Activated T-cell treated with anti-CD3 and anti-CD28 coated beads, Interleukin-2, amount 50 U/mL, for 72 hours (primary cell): ENCODE data around the gene OTOA. TPM values are rescaled to one million over a fixed set of nuclear protein-coding genes. Genes with fewer than 3 reads are reported as not detected.
"Not testable (repeated sequence)": the region's sequence is repeated elsewhere in the genome, so short reads cannot be mapped to it uniquely, and the experiment has no call there.

ENCODE experiments used
- ATAC-seq, 2 donors: fragments of 150-1000 bp; cut with Tn5 transposase; replicated peaks in 1 of 2; 2 replicates each; pipeline ENCODE4 v1.10.0; 2021; ENCODE audit warnings: moderate library complexity in 2 of 2, mild to moderate bottlenecking in 1 of 2
- DNase-seq, 2 donors: peaks; one replicate each; pipeline ENCODE4 v3.0.0; 2021 to 2022; ENCODE audit warnings: mixed read lengths in 1 of 2
- H3K27ac Mint-ChIP-seq: one replicate; pipeline ENCODE4 v1.8.0; 2022; ENCODE audit warnings: mild to moderate bottlenecking, moderate library complexity, mixed read lengths
- H3K27me3 Mint-ChIP-seq: one replicate; pipeline ENCODE4 v1.8.0; 2022; ENCODE audit warnings: low read depth, mixed read lengths
- H3K36me3 Mint-ChIP-seq, 2 donors: one replicate each; pipeline ENCODE4 v1.8.0; 2022; ENCODE audit warnings: mixed read lengths in 2 of 2, mild to moderate bottlenecking in 1 of 2; ENCODE audit not compliant: insufficient read depth in 2 of 2
- H3K4me1 Mint-ChIP-seq: one replicate; pipeline ENCODE4 v1.8.0; 2022; ENCODE audit warnings: low read depth, mixed read lengths
- H3K4me3 Mint-ChIP-seq, 2 donors: one replicate each; pipeline ENCODE4 v1.8.0; 2022; ENCODE audit warnings: mild to moderate bottlenecking in 2 of 2, mixed read lengths in 2 of 2, moderate library complexity in 2 of 2
- H3K9me3 Mint-ChIP-seq, 2 donors: one replicate each; pipeline ENCODE4 v1.8.0; 2022; ENCODE audit warnings: mixed read lengths in 2 of 2
- total RNA-seq, 2 donors: library from RNA; stranded (reverse); gene quantifications; one replicate each; pipeline ENCODE4 v1.2.3, GENCODE V29; 2022

OTOA gene
- total RNA-seq, 2 donors from 2014 or later: 0.43 to 0.58 TPM

DNA sequence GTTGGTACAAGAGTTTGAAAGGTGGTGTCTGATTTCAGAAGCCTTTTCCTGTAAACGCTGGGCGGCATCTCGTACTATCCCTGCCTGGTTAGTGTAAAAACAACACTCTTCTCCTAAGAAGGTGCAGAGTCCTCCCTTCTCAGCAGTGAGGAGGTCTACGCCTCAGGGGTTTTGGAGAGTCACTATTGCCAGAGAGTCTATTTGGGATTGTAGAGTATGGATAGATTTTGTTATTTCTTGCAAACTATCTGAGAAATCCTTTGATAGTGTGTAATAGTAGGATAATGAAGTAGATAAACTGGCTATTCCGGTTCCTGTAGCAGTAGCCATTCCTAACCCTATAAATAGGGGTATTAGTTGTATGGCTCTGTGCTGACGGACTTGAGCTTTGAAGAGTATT lies 32.9 kb upstream of the OTOA start:
- not testable (repeated sequence) for DNase-seq, H3K27me3 Mint-ChIP-seq, H3K4me3 Mint-ChIP-seq, ATAC-seq, H3K27ac Mint-ChIP-seq, H3K9me3 Mint-ChIP-seq
- peaks cover 25% of the 10 kb centered on the region for H3K4me1 Mint-ChIP-seq
- peaks cover 11 to 27% of the 10 kb centered on the region in 2 donors for H3K36me3 Mint-ChIP-seq

DNA sequence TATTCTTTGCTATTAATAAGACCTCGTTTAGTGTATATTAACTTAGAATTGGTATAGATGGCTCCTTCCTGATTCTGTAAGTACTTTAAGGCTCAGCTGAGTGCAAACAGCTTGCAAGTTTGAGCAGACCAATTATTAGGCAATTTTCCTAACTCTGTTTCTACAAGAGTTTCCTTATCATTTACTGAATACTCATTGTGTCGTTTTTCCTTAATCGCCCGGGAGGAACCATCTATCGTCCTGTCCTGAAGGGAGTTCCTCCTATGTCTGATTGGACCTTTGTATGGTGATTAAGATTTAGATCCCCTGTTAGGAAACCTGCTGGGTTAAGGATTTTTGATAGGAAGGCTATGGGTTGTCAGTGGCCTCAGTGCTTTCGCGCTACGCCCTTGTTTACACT lies 32.4 kb upstream of the OTOA start:
- H3K4me1 Mint-ChIP-seq: peaks cover 20% of the 10 kb centered on the region
- DNase-seq, H3K4me3 Mint-ChIP-seq, H3K27ac Mint-ChIP-seq, H3K9me3 Mint-ChIP-seq, ATAC-seq, H3K27me3 Mint-ChIP-seq: not testable (repeated sequence)
- peaks cover 11 to 22% of the 10 kb centered on the region in 2 donors for H3K36me3 Mint-ChIP-seq

DNA sequence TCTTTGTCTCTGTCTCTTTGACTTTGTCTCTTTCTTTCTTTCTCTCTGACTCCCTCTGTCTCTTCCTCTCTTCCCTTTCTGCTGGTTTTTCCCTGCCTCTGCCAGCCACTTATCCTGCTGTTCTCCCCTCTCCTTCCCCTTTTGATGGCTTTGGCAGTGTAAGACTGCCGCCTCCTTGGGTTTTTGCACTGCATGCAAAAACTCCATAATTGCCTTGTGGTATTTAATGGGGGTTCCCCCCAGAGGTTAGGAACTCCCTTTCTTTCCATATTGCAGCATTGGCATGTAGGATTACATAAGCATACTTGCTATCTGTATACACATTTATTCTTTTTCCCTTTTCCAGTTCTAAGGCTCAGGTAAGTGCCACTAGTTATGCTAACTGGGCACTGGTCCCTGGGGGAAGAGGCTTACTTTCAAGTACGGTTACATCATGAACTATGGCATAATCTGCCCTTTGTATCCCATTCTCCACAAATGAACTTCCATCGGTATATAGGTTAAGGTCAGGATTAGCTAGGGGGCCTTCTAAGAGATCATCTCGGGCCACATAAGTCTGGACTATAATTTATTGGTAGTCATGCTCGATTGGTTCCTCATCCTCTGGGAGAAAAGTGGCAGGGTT lies 31.7 kb upstream of the OTOA start:
- H3K36me3 Mint-ChIP-seq: peaks cover 9 to 17% of the 10 kb centered on the region in 2 donors
- peaks cover 13% of the 10 kb centered on the region for H3K4me1 Mint-ChIP-seq
- DNase-seq: not testable (repeated sequence)

DNA sequence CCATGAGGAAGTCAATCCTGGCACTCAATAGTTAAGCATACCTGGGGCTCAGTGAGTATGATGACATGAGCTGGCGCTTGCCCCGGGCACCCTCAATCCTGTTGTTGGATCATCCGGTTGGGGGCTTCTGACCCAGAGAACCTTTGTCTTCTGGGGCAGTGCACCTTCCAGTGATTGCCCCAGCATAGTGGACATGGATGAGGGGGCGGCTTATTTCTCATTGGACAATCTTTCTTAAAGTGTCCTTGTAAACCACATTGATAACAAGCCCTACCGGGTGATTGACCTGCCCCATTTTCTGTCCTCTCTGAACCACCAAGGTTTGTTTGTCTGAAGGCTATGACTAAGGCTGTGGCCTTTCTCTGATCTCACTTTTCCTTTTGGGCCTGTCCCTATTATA lies 29.6 kb upstream of the OTOA start:
- Mint-ChIP-seq H3K36me3 (peaks cover 4 to 5% of the 10 kb centered on the region in 2 donors), H3K4me3 (no peak overlapping the region), H3K4me1 (peaks cover 30% of the 10 kb centered on the region), H3K9me3 (no peaks in the 10 kb centered on the region), H3K27me3 (no peaks in the 10 kb centered on the region), H3K27ac (no peak overlapping the region)
- DNase-seq (no peak), ATAC-seq (no peak)

More for the DNA sequence above, 31.7 kb upstream of the OTOA start:
- H3K27me3 Mint-ChIP-seq, H3K4me3 Mint-ChIP-seq, ATAC-seq, H3K9me3 Mint-ChIP-seq, H3K27ac Mint-ChIP-seq: not testable (repeated sequence)

DNA sequence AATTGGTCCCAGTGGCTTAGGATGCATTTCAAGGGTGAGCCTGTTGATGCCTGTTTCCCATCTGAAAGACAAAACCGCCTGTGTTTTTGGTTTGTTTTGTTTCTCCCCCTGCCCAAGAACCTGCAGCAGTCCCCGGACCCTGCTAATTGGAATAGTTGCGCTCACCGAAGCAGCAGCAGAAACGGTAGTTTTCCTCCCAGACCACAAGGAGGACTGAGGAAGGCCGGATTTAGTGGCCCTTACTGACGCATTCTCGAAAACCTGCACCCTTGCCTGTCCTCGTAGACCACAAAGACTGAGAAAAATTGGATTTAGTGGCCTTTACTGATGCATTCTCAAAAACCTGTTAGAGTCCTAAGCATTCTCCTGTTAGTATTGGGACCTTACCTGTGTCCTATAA lies 28.1 kb upstream of the OTOA start:
- H3K36me3 Mint-ChIP-seq, H3K9me3 Mint-ChIP-seq, DNase-seq, H3K27ac Mint-ChIP-seq, H3K4me3 Mint-ChIP-seq, ATAC-seq, H3K27me3 Mint-ChIP-seq: not testable (repeated sequence)
- H3K4me1 Mint-ChIP-seq: peaks cover 34% of the 10 kb centered on the region

DNA sequence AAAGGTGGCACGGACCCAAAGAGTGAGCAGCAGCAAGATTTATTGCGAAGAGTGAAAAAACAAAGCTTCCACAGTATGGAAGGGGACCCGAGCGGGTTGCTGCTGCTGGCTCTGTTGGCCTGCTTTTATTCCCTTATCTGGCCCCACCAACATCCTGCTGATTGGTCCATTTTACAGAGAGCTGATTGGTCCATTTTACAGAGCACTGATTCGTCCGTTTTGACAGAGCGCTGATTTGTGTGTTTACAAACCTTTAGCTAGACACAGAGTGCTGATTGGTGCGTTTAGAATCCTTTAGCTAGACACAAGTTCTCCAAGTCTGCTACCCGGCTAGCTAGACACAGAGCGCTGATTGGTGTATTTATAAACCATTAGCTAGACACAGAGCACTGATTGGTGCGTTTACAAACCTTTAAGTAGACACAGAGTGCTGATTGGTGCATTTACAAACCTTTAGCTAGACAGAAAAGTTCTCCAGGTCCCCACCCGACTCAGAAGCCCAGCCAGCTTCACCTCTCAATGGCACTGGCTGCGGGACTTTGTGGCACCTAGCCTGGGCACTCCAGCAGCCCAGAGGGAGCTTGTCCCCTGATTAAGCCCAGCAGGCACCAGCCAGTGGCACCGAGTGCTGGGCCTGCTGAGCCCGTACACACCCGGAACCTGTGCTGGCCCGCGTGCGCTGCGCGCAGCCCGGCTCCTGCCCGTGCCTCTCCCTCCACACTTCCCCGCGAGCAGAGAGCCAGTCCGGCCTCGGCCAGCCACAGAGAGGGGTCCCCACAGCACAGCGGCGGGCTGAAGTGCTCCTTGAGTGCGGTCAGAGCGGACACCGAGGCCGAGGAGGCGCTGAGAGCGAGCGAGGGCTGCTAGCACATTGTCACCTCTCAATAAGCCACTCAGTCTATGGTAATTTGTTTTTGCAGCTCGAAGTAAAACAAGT lies 26.5 kb upstream of the OTOA start:
- no peaks in the 10 kb centered on the region for H3K9me3 Mint-ChIP-seq
- no peak overlapping the region for H3K27ac Mint-ChIP-seq
- no peak for ATAC-seq
- H3K27me3 Mint-ChIP-seq: no peaks in the 10 kb centered on the region
- DNase-seq: no peak
- no peak overlapping the region for H3K4me3 Mint-ChIP-seq
- H3K4me1 Mint-ChIP-seq: peaks cover 27% of the 10 kb centered on the region
- no peaks in the 10 kb centered on the region for H3K36me3 Mint-ChIP-seq

DNA sequence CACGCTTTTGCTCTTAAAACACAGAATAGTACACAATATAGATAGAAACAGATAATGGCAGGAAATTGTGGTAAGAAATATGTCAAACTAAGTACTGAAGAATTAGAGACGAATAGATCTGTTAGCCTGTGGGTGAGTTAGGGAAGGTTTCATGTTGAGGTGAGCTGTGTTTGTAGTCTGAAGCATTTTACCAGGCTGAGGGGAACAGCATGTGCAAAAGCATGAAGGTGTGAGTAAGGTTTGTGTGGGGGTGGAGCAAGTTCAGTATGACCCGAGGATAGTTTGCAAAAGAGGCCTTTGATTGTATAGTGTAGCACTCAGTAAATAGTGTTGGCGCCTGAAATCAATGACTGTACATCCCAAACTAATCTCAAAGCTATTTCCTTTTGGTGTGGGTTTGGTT lies 25.2 kb upstream of the OTOA start:
- no peaks in the 10 kb centered on the region for H3K27me3 Mint-ChIP-seq
- ATAC-seq: peak; percentile 88 to 91
- H3K36me3 Mint-ChIP-seq: no peaks in the 10 kb centered on the region
- no peaks in the 10 kb centered on the region for H3K9me3 Mint-ChIP-seq
- peak overlapping the region; percentile 10 for H3K27ac Mint-ChIP-seq
- peak overlapping the region in 1 of 2 donors; percentile 3 for H3K4me3 Mint-ChIP-seq
- H3K4me1 Mint-ChIP-seq: peaks cover 25% of the 10 kb centered on the region
- peak; percentile 27 to 32 for DNase-seq

DNA sequence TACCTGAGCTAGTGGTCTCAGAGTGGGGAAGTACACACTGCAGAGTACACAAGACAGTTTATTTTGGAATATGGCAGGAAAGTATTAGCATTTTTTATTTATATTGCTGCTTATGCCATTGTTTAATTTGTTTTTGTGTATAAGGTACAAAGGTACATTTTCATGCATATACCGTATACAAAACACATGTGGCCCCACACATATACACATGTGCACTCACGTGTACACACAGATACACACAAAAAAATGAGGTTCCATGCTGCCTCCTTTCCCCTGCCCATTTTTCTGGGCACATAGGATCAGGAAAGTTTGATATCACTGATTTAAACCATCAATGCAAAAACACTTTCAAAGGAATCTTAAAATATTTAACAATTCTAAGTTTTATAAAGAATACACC lies 24.3 kb upstream of the OTOA start:
- no peaks in the 10 kb centered on the region for H3K36me3 Mint-ChIP-seq
- ATAC-seq: no peak

DNA sequence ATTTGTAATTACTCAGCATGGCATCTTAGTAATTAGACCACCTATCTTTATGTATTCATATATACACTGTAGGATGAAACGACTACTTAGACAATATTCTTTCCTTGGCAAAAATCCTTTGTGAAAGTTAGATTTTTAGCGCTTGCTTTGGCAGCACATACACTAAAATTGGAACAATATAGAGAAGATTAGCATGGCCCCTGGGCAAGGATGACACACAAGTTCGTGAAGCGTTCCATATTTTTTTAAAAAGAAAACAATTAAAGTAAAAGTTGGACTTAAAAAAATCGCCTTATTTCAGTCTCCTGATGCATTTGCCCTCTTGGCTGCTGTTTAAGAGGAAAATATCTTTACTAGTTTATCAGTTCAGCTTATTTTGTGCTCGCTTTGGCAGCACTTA lies 21.9 kb upstream of the OTOA start:
- Mint-ChIP-seq H3K9me3 (no peaks in the 10 kb centered on the region), H3K4me3 (no peak overlapping the region), H3K4me1 (peaks cover 56% of the 10 kb centered on the region), H3K27ac (no peak overlapping the region), H3K36me3 (no peaks in the 10 kb centered on the region), H3K27me3 (no peaks in the 10 kb centered on the region)
- no peak for DNase-seq
- ATAC-seq: no peak

More for the DNA sequence above, 24.3 kb upstream of the OTOA start:
- no peak overlapping the region for H3K4me3 Mint-ChIP-seq
- no peaks in the 10 kb centered on the region for H3K9me3 Mint-ChIP-seq
- H3K27ac Mint-ChIP-seq: no peak overlapping the region
- DNase-seq: no peak
- no peaks in the 10 kb centered on the region for H3K27me3 Mint-ChIP-seq
- peaks cover 32% of the 10 kb centered on the region for H3K4me1 Mint-ChIP-seq

DNA sequence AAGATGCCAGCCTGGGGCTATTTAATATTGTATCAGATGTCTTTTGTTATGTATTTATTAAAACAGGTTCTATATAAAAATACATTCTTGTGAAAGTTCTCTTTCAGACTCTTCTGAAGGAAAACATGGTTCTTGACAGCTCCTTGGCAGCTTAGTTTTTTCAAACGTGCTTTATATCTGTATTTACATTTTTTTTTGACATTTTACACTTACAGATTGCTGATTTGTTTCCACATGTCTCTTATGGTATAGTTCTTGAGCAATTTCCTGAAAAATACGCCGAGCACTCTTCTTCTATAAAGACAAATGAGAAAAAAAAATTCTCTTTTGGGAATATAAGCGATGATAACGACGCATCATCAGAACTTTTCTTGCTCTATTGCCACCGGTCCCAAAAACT lies 20.9 kb upstream of the OTOA start:
- Mint-ChIP-seq H3K36me3 (peaks cover 2% of the 10 kb centered on the region in 2 donors), H3K4me3 (no peak overlapping the region), H3K27me3 (no peaks in the 10 kb centered on the region), H3K4me1 (peaks cover 62% of the 10 kb centered on the region), H3K27ac (peak overlapping the region; percentile 18), H3K9me3 (no peaks in the 10 kb centered on the region)
- no peak for DNase-seq
- ATAC-seq: no peak

DNA sequence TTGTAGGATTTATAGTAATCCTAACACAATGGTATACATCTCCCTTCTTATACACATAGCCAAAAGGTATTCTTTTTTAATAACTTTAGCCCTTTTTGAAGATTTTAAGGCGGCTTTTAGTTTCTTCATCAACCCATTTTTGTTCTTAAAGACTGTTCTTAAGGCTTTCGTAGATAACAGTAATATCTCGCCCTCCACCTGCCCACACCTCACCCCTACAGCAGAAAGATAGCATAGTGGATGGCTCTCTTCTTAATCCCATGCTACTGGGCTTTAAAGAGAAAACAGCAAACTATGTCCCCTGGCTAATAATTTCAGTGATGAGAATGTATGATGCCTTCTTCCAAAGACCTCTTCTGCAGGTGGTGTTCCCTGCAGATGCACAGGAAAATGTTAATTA lies 20.0 kb upstream of the OTOA start:
- DNase-seq: no peak
- no peaks in the 10 kb centered on the region for H3K9me3 Mint-ChIP-seq
- no peaks in the 10 kb centered on the region for H3K27me3 Mint-ChIP-seq
- H3K4me1 Mint-ChIP-seq: peaks cover 62% of the 10 kb centered on the region
- no peak for ATAC-seq
- H3K36me3 Mint-ChIP-seq: peaks cover 2% of the 10 kb centered on the region in 2 donors
- peak overlapping the region; percentile 30 for H3K27ac Mint-ChIP-seq
- peak overlapping the region in 1 of 2 donors; percentile 95 for H3K4me3 Mint-ChIP-seq

DNA sequence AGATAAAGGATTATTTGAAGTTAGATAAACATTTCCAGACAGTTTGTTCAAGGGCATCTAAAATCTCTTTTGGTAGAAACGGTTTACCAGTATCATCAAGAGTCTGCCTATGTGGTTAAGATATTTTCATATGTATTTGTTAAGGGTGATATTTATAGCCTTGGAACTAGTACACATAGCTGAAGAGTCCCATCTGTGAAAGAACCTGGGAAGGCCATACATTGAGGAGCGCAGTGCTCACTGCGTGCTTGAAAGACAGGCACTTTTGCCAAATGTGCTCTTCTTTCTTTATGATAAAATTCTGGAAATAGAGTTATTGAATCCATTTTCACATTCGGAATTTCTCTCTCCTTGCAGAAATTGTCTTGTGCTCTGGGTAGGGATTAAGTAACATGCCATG lies 19.1 kb upstream of the OTOA start:
- no peaks in the 10 kb centered on the region for H3K9me3 Mint-ChIP-seq
- no peak for DNase-seq
- peak overlapping the region; percentile 96 for H3K27ac Mint-ChIP-seq
- H3K27me3 Mint-ChIP-seq: no peaks in the 10 kb centered on the region
- ATAC-seq: no peak
- peaks cover 59% of the 10 kb centered on the region for H3K4me1 Mint-ChIP-seq
- peaks cover 2% of the 10 kb centered on the region in 2 donors for H3K36me3 Mint-ChIP-seq
- H3K4me3 Mint-ChIP-seq: peak overlapping the region; percentile 70 to 95

DNA sequence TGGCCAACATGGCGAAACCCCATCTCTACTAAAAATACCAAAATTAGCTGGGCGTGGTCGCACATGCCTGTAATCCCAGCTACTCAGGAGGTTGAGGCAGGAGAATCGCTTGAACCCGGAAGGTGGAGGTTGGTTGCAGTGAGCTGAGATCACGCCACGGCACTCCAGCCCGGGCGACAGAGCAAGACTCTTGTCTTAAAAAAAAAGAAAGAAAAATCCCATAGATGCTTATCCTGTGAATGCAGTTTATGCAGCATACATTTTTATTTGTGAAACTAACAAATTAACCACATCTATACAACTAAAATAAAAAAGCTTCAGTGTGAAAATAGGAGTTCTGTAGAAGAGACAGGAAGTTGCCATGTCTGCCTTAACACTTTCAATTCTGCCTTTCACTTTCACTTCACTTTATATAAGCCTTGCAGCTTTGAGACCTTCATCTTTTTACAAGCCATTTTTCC lies 18.5 kb upstream of the OTOA start:
- Mint-ChIP-seq H3K4me3 (peak overlapping the region; percentile 70 to 95), H3K27me3 (no peaks in the 10 kb centered on the region), H3K27ac (peak overlapping the region; percentile 96), H3K36me3 (peaks cover 2% of the 10 kb centered on the region in 2 donors), H3K4me1 (peaks cover 65% of the 10 kb centered on the region), H3K9me3 (no peaks in the 10 kb centered on the region)
- DNase-seq (peak in 1 of 2 donors; percentile 31), ATAC-seq (peak; percentile 33 to 42)
